HEK293T (cell line): Measurements from ENCODE around the gene SLC38A1.

ENCODE experiments used
- HDGF ChIP-seq: fragments of 450-650 bp; IDR thresholded peaks from 2 replicates; pipeline ENCODE4 v1.6.1; 2017; ENCODE audit warnings: antibody characterized with exemption, borderline replicate concordance
- LEF1 ChIP-seq: fragments of 450-650 bp; IDR thresholded peaks from 2 replicates; pipeline ENCODE4 v1.6.1; 2017; ENCODE audit warnings: mild to moderate bottlenecking, borderline replicate concordance
- NFRKB ChIP-seq: fragments of 450-650 bp; IDR thresholded peaks from 2 replicates; pipeline ENCODE4 v1.6.1; 2016; ENCODE audit warnings: mild to moderate bottlenecking, moderate library complexity
- SP1 ChIP-seq: fragments of 450-650 bp; IDR thresholded peaks from 2 replicates; pipeline ENCODE4 v1.6.1; 2017
- SUZ12 ChIP-seq: fragments of 450-650 bp; IDR thresholded peaks from 2 replicates; pipeline ENCODE4 v1.6.1; 2016; ENCODE audit warnings: mild to moderate bottlenecking

DNA sequence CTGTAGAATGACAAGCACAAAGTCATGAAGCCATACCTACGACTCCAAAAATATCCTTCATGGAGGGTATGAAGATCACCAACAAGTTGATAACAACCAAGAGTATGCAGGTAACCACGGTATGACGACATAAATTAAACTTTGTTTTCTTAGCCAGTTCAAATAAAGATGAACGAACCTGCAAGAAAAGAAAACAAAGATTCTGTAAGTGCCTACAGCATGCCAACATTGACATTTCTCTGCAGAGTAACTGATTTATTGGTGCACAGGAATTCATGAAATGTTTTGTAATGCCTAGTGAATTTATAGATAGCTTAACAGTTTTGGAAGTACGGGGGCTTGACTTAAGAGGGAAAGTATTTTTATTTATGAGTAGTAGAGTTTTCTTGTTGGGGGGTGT, 71.0 kb downstream of the SLC38A1 start:
- TF ChIP-seq LEF1 (no peak), NFRKB (no peak), SUZ12 (no peak), SP1 (no peak), HDGF (no peak)
